HEK293T (cell line): ENCODE results near the gene GRIK2.

Experiments
- ARNT ChIP-seq: fragments of 450-650 bp; IDR thresholded peaks from 2 replicates; pipeline ENCODE4 v1.6.1; 2017; ENCODE audit warnings: mild to moderate bottlenecking
- ELF4 ChIP-seq: fragments of 450-650 bp; IDR thresholded peaks from 2 replicates; pipeline ENCODE4 v1.6.1; 2017; ENCODE audit warnings: antibody characterized with exemption
- FOXM1 ChIP-seq: fragments of 450-650 bp; IDR thresholded peaks from 2 replicates; pipeline ENCODE4 v1.6.1; 2017; ENCODE audit warnings: mild to moderate bottlenecking, borderline replicate concordance
- NFRKB ChIP-seq: fragments of 450-650 bp; IDR thresholded peaks from 2 replicates; pipeline ENCODE4 v1.6.1; 2016; ENCODE audit warnings: mild to moderate bottlenecking, moderate library complexity
- SP1 ChIP-seq: fragments of 450-650 bp; IDR thresholded peaks from 2 replicates; pipeline ENCODE4 v1.6.1; 2017
- ZNF384 ChIP-seq: fragments of 450-650 bp; IDR thresholded peaks from 2 replicates; pipeline ENCODE4 v1.6.1; 2016
- TF ChIP-seq, protein P1 (sequence below): fragments of 450-650 bp; IDR thresholded peaks from 2 replicates; pipeline ENCODE4 v1.6.1; 2016

- TF ChIP-seq ZNF384 (no peak), NFRKB (no peak), SP1 (no peak), ELF4 (no peak), ARNT (no peak), FOXM1 (no peak)
- TF ChIP-seq, protein P1, sequence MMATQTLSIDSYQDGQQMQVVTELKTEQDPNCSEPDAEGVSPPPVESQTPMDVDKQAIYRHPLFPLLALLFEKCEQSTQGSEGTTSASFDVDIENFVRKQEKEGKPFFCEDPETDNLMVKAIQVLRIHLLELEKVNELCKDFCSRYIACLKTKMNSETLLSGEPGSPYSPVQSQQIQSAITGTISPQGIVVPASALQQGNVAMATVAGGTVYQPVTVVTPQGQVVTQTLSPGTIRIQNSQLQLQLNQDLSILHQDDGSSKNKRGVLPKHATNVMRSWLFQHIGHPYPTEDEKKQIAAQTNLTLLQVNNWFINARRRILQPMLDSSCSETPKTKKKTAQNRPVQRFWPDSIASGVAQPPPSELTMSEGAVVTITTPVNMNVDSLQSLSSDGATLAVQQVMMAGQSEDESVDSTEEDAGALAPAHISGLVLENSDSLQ, result no peak
Observed at GRCh38 chr6:101770116-101770515, 376.6 kb downstream of the GRIK2 start.
